DMS79 treated with DMSO at 0.1 percent for 48 hours (cell line): ENCODE measurements around the gene HRH2.

Experiments
- DNase-seq: peaks from one replicate; lab custom pipeline; 2025; lab: John Stamatoyannopoulos, UW

HRH2 gene

DNA sequence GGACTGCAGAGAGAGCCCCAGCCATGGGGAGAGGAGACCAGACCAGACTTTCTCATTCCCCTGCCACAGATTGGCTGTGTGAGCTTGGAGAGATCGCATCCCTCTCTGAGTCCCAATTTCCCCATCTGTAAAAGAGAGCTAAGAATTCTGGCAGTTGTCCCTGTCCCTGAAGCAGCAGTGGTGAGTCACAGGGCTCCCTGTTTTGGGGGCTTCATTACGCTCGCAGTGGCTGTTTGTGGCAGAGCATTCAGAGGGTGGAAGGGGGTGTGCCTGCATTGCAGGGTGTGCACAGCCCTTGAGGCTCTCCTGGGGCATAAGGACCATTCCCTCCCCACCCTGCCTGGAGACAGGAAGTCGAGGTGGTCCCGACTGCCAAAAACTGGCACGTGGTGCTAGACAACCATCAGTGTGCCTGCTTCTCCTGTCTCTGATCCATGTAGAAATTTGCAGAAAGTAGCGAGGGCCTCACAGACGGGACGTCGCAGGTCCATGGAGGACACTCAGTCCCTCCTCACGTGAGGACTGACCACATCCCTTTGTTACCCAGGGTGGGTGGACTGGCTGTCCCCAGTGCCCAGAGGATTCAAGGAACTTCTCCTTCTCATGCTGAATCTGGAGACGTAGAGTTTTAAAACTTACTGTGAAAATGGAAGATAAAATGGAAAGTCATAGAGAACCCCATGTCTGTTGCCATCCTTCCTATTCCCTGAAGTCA lies 35.3 kb downstream of the HRH2 start:
- no peak for DNase-seq

DNA sequence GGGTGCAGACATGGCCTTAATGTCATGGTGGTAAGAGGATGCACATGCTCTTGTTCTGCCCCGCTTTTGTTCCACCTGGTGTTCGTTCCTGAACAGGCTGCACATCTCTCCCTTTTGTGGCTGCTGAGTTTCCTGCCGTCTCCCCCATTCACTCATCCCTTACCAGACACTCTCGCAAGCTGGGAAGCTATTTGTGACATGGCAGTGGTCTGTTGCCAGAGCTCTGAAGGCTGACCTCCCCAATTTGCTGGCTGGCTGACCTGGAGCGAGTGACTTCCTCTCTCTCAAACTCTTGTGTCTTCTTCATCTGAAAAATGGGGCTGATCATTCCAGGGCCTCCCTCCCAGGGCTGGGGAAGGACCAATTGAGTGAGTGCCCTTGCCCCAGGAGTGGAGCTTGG lies 35.9 kb downstream of the HRH2 start:
- no peak for DNase-seq

DNA sequence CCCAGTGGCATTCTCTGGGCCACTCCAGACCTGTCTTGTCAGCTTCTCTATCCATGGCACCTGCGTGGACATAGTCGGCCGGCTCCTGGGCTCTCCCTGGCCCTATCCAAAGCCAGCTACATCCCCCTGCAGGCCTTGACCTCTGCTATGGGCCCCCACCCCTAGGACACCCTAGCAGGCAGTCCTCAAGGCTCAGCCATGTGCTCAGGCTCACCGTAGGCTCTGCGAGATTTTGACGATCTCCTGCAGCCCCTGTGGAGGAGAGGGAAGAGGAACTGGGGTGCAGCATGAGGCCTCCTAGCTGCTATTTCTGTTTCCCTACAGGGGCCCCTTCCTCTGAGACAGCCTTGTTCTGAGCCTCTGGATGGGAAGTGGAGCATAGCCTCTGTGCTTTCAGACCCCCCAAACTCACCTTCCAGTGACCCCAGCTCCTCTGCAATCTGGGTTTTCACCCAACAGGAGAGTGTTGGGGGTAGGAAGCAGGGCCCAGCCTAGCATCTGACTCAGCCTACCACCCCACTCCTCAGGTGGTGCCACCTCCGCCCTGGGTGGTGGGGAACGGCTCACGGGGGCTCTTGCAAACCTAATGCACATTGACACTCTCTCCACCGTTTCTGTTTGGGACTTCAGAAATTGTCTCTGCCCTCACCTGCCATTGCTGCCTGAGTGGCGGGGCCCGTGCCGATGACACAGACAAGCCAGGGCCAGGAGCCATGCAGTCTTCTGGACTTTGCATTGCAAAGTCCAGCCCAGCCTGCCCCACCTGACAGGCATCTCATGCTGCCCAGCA lies 36.7 kb downstream of the HRH2 start:
- DNase-seq = no peak

DNA sequence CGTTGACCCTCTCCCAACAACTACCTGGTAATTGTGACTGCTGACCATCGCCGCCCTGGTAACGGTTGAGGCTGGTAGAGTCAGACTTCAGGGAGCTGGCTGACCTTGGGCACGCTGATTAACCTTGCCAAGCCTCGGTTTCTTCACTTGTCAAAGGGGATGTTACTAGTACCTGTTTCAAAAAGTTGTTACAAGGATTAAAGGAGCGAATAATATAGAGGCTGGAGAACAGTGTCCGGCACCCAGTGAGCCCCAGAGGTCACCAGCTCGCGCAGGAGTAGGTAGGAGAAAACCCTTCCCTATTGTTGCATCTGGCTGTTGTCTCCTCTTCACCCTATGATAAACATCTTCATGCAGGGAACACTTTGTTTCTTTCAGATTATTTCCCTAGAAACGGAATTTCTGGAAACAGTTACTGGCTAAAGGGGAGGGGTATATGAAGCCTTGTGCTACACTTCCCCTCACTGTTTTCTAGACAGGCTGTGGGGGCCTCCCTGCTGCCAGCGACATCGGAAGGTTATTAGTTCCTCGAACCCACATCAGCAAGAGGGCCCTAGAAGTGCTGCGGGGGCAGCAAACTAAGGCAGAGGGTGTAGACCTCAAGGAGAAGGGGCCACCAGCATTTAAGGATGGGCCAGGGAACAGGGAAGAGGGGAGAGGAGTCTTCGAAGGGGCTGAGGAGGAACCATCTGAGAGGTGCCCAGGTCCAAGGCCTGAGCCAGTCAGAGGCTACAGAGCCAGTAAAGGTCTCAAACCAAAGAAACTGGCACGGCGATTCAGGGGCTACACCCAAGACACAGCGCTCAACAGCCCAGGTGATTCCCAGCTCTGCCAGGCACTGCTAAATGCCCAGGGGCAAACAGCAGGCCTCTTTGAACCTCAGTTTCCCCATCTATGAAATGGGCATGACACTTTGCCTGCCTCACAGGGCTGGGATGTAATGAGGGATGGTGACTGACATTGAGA lies 37.6 kb downstream of the HRH2 start:
- DNase-seq = no peak

DNA sequence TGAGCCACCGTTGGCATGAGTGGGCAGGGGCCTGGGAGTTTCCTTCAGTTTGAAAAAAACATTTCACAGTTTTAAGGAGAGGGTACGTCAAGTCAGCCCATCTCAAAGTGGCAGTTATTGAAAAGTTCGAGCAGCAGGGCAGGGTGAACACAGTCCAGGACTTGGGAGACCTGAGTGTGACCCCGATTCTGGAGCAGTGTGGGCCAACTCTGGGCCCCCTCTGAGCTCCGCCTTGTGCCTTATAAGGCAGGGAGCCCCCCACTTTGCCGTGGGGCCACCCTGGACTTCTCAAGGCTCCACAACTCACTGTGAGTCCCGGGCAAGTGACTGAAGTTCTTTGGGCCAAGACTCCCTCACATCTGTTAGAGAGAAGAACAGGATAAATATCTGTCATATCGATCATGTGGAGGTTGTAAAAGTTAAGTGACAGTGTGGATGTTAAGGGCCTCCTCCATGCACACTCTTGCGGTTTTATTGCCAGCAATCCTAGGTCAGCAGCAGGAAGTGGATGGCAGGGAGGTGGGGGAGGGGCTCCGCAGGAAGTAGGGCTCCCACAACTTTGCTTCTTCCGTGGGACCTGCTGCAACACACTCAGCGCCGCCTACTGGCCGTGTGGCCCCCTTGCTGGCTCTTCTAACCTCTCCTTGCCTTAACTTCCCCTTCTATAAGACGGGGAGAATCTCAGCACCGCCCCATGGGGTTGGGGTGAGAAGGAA lies 38.4 kb downstream of the HRH2 start:
- DNase-seq = peak; percentile 17

DNA sequence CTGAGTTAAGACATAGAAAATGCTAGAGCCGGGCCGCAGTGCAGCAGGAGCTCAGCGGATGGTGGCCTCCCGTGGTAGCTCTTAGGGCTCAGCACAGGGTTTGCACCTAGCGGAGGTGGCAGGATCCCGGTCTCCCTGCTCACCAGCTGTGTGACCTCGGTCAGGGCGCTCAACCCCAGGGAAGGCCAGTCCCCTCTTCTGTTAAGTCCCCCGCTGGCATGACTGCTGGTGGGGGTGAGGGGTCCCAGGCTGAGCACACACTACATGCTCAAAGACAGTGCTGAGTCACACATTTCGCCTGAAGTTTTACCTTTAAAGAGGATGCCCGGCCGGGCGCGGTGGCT lies 39.0 kb downstream of the HRH2 start:
- no peak for DNase-seq

DNA sequence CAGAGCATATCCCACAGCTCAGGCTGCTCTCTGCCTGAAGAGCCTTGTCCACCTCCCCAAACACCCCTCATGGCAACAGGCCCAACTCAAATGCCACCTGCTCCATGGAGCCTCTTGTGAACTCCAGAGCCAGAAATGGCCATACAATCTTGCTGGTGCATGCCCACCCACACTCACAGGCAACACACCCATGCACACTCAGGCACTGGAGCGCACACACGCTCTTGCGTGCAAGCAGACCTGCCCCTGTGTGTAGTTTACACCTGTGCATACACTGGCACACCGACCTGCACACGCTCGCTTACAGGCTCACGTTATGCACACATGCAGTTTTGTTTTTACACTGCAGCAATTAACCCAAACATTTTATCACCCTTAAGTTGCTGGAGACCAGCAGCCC lies 40.0 kb downstream of the HRH2 start:
- peak; percentile 58 for DNase-seq

DNA sequence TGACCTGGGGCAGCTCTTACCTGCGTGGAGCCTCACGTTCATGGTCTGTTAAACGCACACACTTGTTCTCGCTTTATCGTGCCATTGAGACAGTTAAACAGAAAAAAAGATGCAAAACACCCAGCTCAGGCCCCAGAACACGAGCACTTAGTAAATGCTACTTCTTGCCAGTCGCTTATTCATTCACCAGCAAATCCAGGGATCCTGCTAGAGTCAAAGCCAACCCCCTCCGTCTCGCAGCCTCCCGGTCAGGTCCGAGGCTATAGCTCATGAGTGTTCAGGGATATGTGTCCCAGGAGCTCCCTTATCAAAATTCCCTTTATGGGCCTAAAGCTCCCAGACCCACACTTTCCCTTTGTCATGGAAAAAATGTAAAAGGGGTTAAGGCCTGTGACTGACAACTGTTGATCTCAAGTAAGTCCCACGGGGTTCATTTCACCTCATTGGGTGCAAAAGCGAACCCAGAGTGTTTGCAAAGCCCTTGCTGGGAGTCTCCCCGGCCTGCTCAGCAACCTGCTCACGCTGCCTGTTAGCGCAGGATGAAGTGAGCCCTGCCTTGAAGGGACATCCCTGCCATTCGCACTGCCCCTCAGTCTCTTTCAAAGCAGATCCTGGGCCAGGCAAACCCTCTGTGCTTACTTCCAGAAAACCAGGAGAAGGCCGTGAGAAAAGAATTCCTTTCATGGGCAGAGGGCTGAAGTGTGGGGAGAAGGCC lies 40.7 kb downstream of the HRH2 start:
- DNase-seq = peak; percentile 37

DNA sequence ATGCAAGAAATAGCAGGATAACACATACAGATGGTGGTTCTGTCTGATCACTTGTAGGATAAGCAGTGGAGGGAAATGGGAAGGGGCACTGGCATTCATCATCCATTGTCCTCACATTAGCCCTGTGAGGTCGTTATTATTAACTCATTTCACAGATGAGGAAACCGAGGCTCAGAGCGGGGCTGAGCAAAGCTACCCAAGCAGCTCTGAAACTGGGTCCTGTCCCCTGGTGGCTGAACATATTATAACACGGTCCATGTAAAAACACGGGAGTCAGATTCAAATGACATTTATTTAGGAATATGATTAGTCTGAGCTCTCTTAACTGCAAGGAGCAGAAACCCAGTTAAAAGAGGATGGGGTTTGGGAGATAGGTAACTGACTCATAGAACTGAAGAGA lies 43.1 kb downstream of the HRH2 start:
- no peak for DNase-seq

DNA sequence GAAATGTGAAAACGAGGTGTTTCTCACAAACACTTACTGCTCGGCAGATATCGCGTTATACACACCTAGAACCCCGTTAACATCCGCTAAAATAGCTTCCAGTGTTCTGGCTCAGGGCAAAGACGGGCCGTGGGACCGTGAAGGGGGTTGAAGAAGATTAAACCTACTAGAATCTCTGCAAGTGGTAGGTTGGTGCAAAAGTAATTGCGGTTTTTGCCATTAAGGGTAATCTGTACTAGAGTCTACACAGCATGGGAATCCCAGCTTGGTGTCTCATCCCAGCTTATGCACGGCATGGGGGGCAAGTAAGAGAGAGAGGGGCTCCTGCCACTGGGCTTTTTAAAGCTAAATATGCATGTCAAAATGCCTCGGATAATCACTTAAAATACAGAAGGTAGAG lies 43.9 kb downstream of the HRH2 start:
- DNase-seq = no peak

DNA sequence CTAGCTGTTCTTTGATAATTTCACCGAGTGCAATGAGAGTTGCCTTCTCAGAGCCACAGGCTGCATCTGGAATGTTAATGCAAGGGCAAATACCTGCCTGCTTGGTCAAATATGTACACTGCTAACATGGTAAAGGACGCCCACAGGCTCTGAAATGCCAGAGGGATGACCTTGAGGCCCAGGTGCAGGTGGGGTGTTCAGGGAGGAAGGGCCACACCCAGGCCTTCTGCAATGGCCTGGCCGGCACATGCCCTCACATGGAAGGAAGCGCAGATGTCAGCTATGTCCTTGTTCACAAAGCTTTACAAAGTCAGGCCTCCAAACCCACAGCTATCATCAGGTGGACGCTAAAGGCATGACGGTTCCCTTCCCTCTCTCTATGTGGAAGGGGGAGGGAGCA lies 48.6 kb downstream of the HRH2 start:
- no peak for DNase-seq

DNA sequence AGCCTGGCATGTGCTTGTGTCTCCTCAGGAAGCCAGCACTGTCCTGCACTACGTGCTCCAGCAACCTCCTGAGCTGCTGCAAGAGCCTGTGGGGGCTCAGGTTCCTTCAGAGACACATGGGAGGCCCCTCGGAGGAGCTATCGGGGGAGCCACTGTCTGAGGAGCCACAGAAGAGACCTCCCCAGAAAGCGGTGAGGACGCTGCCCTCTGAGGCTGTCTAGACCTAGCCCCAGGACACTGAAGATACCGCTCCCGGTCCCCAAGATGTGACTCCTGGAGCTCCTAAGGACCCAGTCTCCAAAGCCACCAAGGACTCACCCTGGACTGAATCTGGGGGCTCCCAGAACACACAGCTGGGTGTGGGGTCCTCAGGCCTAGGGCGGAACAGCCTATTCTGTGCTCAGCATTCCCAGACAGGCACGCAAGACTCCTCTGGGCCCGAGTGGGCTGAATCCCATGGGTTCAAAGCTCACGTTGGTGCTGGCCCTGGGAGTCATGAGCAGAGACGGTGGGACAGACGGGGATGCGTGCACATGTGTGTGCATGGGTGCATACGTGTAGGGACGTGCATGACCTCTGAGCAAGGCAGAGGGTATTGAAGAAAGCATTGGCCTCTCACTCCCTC lies 50.0 kb downstream of the HRH2 start:
- DNase-seq = no peak

DNA sequence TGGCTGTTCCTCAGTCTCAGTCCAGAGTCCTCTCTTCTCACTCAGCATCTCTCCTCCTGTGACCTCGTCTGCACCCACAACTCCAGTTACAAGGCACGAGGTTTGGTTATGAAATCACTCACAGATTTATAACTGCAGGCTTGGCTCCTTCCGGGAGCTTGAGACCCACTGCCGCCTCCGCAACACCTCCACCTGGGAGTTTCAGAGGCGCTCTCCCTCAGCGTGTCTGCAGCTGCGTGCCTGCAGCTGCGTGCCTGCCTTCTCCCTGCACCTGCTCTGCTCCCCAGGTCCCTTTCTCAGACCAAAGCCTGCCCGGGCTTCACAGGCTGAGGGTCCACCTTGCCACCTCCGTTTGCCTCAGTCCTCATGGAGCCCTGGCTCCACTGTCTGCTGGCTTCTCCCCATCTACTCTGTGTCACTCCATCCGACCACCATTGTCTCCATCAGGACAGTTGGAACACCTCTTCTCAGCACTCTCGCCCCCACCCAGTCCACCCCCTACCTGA lies 51.5 kb downstream of the HRH2 start:
- DNase-seq = no peak

DNA sequence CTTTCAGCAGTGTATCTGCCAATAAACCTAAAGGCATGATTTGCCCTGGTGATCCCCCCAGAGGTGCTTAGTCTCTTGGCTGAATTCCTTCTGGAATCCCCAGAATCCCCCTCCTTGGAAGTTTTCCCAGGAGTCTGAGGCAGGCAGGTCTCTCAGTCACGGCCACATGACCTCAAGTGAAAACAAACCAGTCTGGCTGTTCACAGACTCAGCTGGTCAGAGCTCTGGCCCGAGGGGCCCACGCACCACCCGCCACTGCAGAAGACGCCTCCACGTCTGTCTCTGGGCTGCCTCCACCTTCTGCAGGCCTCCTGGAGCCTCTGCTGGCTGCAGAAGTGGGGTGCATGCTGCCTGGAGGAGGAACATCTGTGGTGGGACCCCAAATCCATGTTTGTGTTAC lies 52.5 kb downstream of the HRH2 start:
- DNase-seq = no peak

DNA sequence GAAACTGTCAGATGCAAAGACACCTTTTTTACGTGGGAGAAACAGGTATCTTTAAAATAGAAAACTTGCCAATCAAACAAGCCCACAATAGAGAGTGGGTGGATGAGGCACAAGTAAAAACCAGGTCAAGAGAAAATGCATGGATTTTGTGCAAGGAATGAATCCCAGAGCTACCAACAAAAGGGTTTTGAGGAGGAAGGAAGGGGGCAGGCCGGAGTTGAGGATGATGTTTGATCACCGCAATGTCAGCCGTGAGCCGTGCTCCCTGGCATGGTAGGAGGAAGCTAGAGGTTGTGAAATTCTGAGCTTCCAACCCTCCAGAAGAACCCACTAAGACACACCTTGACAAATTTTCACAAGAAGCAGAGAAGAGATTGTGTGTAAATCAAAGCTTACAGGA lies 53.2 kb downstream of the HRH2 start:
- no peak for DNase-seq

DNA sequence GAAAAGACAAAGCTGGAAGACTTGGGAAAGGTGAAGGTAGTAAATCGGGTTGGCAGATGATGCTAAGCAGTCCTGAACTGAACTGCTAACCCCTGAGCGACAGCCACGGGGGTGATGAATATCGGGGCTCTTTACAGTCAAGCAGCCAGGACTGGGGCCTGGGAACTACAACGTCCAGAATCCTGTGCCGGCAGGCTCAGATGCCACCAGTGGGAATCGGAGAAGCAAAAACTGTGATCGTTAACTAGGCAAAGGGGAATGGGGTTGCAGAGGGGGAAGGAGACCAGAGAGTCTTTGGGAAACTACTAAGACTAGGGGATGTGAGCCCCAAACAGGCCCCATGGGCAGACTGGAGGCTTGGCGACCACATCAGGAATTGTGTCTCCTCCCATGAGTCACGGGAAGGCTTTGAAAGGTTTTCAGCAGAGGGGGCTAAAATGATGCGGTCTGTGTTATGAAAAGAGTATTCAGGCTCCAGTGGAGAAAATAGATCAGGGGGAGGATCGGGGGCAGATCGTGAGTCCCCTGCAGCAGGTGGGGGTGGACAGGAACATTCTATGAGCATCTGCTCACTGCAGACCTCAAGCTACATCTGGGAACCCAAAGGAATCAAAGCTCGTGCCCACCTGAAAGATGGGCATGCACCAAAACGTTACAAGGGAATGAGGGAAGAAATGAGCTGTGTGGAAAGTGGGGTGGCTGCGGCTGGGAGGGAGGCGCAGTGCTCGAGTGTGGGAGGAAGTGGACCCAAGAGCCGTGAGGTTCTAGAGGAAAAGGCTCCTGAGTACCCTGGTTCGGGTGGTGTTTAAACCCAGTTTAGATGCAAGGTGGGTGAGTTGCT lies 53.8 kb downstream of the HRH2 start:
- DNase-seq = no peak

DNA sequence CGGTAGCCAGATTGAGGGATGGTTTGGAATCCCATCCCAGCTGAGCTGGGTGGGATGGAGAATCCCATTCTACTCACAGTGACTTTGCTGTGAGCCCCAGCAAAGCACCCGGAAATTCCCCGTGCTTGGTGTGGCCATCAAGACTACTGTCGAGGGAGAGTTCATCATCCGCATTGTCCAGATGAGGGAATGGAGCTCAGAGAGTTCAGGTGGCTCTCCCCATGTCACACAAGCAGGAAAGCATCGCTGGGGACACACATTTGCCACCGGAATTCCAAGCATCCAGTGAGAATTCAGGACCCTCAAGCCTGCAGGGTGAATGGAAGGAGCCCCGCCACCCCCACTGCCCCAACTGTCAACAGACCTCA lies 54.4 kb downstream of the HRH2 start:
- DNase-seq = no peak

DNA sequence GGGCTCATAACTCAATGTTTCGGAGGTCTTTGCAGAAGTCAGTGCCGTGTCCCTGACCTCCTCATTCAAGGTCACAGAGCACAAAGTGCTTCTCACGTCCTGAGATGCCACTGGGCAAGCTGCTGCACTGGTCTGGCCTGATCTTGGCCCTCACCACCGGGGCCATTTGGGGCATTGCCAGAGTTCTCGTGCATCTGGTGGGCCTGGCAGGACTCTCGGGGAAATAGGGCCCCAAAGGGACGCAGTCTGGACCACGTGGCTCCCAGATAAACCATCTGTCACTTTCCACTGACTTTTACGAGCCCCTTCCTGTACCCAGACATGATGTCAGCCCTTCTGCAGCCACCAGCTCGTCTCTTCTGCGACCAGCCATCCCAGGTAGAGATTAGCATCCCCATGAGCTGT lies 54.8 kb downstream of the HRH2 start:
- peak; percentile 53 for DNase-seq

DNA sequence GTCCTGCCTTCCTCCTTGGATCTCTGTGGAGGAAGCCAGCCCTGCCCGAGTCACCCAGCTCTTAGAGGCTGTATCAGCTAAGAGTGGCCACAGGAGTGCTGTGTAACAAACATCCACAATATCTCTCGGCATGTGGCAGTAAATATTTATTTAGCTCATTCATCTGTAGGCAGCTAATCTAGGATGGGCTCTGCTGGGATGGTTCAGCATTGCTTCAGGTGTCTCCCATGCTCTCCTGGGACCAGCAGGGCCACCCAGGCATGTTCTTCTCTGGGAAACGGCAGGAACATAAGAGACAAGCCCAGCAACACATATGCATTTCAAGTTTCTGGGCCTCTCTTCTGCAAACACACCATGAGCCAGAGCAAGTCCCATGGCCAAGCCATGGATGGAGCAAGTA lies 56.1 kb downstream of the HRH2 start:
- no peak for DNase-seq
